ENCODE results near the gene IMMP2L. TPM values are rescaled to one million over a fixed set of nuclear protein-coding genes. Genes with fewer than 3 reads are reported as not detected.

The IMMP2L gene
- total RNA-seq, 1 donor from 2014 or later = 11.9 TPM

DNA sequence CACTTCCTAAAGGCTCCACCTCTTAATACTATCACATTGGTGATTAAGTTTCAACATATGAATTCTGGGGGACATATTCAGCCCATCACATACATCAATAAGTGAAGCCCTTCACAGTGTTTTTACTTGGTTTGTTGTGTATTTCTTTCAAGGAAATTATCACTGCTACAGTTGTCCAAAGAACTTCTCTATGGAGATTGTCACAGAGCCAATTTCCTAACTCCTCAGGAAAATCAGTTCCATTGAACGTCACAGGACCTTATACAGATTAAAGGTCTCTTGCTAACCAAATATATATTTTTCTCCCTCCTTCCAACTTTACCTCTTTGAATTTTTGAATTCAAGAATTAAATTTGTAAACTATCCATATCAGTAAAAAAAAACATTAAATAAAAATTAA is 357.0 kb downstream of the IMMP2L start:
- Mint-ChIP-seq H3K9me3 (no peaks in the 10 kb centered on the region), H3K4me3 (no peak overlapping the region), H3K4me1 (no peaks in the 10 kb centered on the region), H3K27ac (ENCODE audit: unreplicated experiment) (no peak overlapping the region), H3K36me3 (ENCODE audit: low read depth) (no peaks in the 10 kb centered on the region), H3K27me3 (ENCODE audit: low read depth) (no peaks in the 10 kb centered on the region)
- no peak for TF ChIP-seq CTCF (conservative IDR thresholded peaks at IDR 0.05)
- no peak for DNase-seq (ENCODE audit: low read depth, low spot score)

- no peaks in the 10 kb centered on the region for H3K9me3 Mint-ChIP-seq
- H3K27me3 Mint-ChIP-seq (ENCODE audit: low read depth) = no peaks in the 10 kb centered on the region
- no peak overlapping the region for H3K4me3 Mint-ChIP-seq
- no peak for TF ChIP-seq CTCF (conservative IDR thresholded peaks at IDR 0.05)
- H3K27ac Mint-ChIP-seq (ENCODE audit: unreplicated experiment) = no peak overlapping the region
- DNase-seq (ENCODE audit: low read depth, low spot score) = no peak
- H3K4me1 Mint-ChIP-seq = no peaks in the 10 kb centered on the region
- no peaks in the 10 kb centered on the region for H3K36me3 Mint-ChIP-seq (ENCODE audit: low read depth)
Measured at GRCh38 chr7:111202321-111202720, 360.0 kb downstream of the IMMP2L start.

- no peaks in the 10 kb centered on the region for H3K36me3 Mint-ChIP-seq (ENCODE audit: low read depth)
- no peak for TF ChIP-seq CTCF (conservative IDR thresholded peaks at IDR 0.05)
- H3K4me1 Mint-ChIP-seq = no peaks in the 10 kb centered on the region
- no peaks in the 10 kb centered on the region for H3K9me3 Mint-ChIP-seq
- DNase-seq (ENCODE audit: low read depth, low spot score) = no peak
- no peak overlapping the region for H3K4me3 Mint-ChIP-seq
- no peaks in the 10 kb centered on the region for H3K27me3 Mint-ChIP-seq (ENCODE audit: low read depth)
- H3K27ac Mint-ChIP-seq (ENCODE audit: unreplicated experiment) = no peak overlapping the region
Measured at GRCh38 chr7:111199643-111200042, 362.6 kb downstream of the IMMP2L start.

- Mint-ChIP-seq H3K27ac (ENCODE audit: unreplicated experiment) (no peak overlapping the region), H3K9me3 (no peaks in the 10 kb centered on the region), H3K4me3 (no peak overlapping the region), H3K36me3 (ENCODE audit: low read depth) (no peaks in the 10 kb centered on the region), H3K27me3 (ENCODE audit: low read depth) (no peaks in the 10 kb centered on the region), H3K4me1 (no peaks in the 10 kb centered on the region)
- DNase-seq (ENCODE audit: low read depth, low spot score) = no peak
- no peak for TF ChIP-seq CTCF (conservative IDR thresholded peaks at IDR 0.05)
Measured at GRCh38 chr7:111198255-111198654, 364.0 kb downstream of the IMMP2L start.

DNA sequence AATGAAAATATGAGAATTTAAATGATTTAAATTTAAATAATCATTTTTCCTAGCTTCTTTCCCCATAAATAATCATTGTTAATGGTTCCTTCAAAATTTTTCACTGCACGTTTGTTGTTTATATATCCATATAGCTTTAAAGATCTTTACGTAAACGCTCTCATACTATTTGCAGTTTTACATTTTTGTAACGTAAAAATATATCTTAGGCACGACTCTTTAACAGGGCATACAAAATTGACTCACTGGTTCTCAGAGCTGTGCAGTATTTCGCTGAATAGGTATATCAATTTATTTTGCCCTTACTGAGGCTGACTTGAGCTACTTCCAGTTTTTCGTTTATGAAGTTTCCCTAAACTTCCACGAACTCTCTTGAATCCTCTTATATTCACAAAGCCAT is 365.6 kb downstream of the IMMP2L start:
- no peak for TF ChIP-seq CTCF (conservative IDR thresholded peaks at IDR 0.05)
- no peaks in the 10 kb centered on the region for H3K36me3 Mint-ChIP-seq (ENCODE audit: low read depth)
- H3K27me3 Mint-ChIP-seq (ENCODE audit: low read depth) = no peaks in the 10 kb centered on the region
- H3K4me1 Mint-ChIP-seq = no peaks in the 10 kb centered on the region
- no peak for DNase-seq (ENCODE audit: low read depth, low spot score)
- H3K4me3 Mint-ChIP-seq = no peak overlapping the region
- no peak overlapping the region for H3K27ac Mint-ChIP-seq (ENCODE audit: unreplicated experiment)
- no peaks in the 10 kb centered on the region for H3K9me3 Mint-ChIP-seq
